OCI-LY1 (cell line): Measurements from ENCODE around the gene PRR5L.

Source experiments
- EZH2 ChIP-seq: fragments of 200-600 bp; sonication (generic), shearing (Covaris generic); IDR thresholded peaks from 2 replicates; pipeline ENCODE4 v1.8.0; 2017; ENCODE audit warnings: borderline replicate concordance, mixed run types, mild to moderate bottlenecking, antibody characterized with exemption, low read length, moderate library complexity, mixed read lengths
- TF ChIP-seq, protein P1 (sequence below): fragments of 200-600 bp; sonication (generic), shearing (Covaris generic); IDR thresholded peaks from 2 replicates; pipeline ENCODE4 v1.5.1; 2017; ENCODE audit warnings: mild to moderate bottlenecking, antibody characterized with exemption, low read length, moderate library complexity, mixed read lengths

DNA sequence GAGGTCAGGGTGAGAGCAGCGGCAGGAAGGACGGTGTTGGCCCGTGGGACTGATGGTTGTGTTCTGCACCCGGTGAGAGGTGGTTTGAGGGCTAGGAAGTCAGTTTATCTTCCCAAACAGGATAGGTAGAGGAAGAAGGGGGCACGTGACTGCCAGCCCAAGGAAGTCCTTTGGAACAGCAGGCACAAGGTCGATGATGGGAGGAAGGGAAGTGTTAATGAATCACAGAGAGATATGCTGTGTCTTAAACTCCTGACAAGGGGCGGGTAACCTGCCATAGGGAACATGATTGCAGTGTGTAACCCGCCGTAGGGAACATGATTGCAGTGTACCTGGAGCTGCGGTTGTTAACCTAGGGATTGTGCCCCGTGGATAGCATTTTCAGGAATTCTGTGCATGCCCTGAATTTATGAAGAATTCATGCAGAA, 49.0 kb downstream of the PRR5L start:
- TF ChIP-seq, protein P1, sequence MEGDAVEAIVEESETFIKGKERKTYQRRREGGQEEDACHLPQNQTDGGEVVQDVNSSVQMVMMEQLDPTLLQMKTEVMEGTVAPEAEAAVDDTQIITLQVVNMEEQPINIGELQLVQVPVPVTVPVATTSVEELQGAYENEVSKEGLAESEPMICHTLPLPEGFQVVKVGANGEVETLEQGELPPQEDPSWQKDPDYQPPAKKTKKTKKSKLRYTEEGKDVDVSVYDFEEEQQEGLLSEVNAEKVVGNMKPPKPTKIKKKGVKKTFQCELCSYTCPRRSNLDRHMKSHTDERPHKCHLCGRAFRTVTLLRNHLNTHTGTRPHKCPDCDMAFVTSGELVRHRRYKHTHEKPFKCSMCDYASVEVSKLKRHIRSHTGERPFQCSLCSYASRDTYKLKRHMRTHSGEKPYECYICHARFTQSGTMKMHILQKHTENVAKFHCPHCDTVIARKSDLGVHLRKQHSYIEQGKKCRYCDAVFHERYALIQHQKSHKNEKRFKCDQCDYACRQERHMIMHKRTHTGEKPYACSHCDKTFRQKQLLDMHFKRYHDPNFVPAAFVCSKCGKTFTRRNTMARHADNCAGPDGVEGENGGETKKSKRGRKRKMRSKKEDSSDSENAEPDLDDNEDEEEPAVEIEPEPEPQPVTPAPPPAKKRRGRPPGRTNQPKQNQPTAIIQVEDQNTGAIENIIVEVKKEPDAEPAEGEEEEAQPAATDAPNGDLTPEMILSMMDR = no peak
- no peak for TF ChIP-seq EZH2
